K562 (cell line): Measurements from ENCODE around the gene TRMU. TPM values are rescaled to one million over a fixed set of nuclear protein-coding genes. Genes with fewer than 3 reads are reported as not detected.
A peak's percentile ranks its signal among the peaks of the same experiment; 100 is the strongest.

Experiments used
- ATAC-seq: fragments of 200-7000 bp; cut with Tn5 transposase; 3 replicates; pipeline ENCODE4 v1.9.1; 2020; ENCODE audit warnings: moderate library complexity
- BruUV-seq: library from RNA; stranded (reverse); fragments of 400-500 nt; replicated peaks from 2 replicates; lab custom pipeline; 2021; lab: Mats Ljungman, UMichigan
- CTCF ChIA-PET: fragments of 300-600 bp; formaldehyde crosslinking; extraction: SDS; loops from one replicate; lab custom pipeline; 2021; ENCODE audit warnings: low intra/inter-chr PET ratio; lab: Yijun Ruan, JAX
- POLR2A ChIA-PET: fragments of 300-600, 350-650 bp; sonication (Branson Sonifier 250); formaldehyde crosslinking; extraction: SDS; loops from one replicate; lab custom pipeline; 2021; ENCODE audit warnings: antibody characterized with exemption, inconsistent platforms; lab: Yijun Ruan, JAX
- DNase-seq, 4 experiments: peaks; one replicate each; pipeline versions ENCODE4 v3.0.0 to v3.0.0-alpha.2; 2011 to 2018; ENCODE audit warnings: low spot score in 3 of 4, mixed read lengths in 3 of 4; ENCODE audit errors: extremely low read depth in 1 of 4
- FAIRE-seq: peaks from 2 replicates; lab custom pipeline; 2011; peaks lifted over from hg19 to GRCh38; lab: Jason Lieb, UNC
- H2AFZ ChIP-seq: 2 replicates; pipeline ENCODE4 v1.6.0; 2011; ENCODE audit warnings: low read depth, low read length, control low read depth, inconsistent platforms
- H3K27ac ChIP-seq: fragments of 200-600 bp; 3 replicates; pipeline ENCODE4 v1.8.0; 2011; ENCODE audit warnings: low read depth, mild to moderate bottlenecking, control low read depth, inconsistent platforms, low read length, moderate library complexity, mixed read lengths; ENCODE audit errors: extremely low read depth
- H3K27me3 ChIP-seq, 2 experiments: fragments of 300-600 bp in 1 of 2; 2 replicates in 1 of 2; 3 replicates in 1 of 2; pipeline versions ENCODE4 v1.6.0 to v1.8.0; 2011; ENCODE audit warnings: inconsistent platforms in 2 of 2, low read length in 2 of 2, mild to moderate bottlenecking in 1 of 2, mixed read lengths in 1 of 2, moderate library complexity in 1 of 2; ENCODE audit not compliant: control insufficient read depth in 2 of 2, insufficient read depth in 2 of 2
- H3K36me3 ChIP-seq: fragments of 300-600 bp; 3 replicates; pipeline ENCODE4 v1.8.0; 2011; ENCODE audit warnings: mild to moderate bottlenecking, low read length, inconsistent platforms; ENCODE audit not compliant: control insufficient read depth, insufficient read depth
- H3K4me1 ChIP-seq, 2 experiments: fragments of 200-600 bp in 1 of 2; replicated peaks in 1 of 2; 2 replicates in 1 of 2; 3 replicates in 1 of 2; pipeline versions ENCODE4 v1.5.1 to v1.8.0; 2011; ENCODE audit warnings: inconsistent platforms in 2 of 2, low read length in 2 of 2, mild to moderate bottlenecking in 1 of 2, mixed read lengths in 1 of 2, moderate library complexity in 1 of 2; ENCODE audit not compliant: control insufficient read depth in 2 of 2, insufficient read depth in 2 of 2
- H3K4me2 ChIP-seq: 2 replicates; pipeline ENCODE4 v1.6.1; 2011; ENCODE audit warnings: low read length, control low read depth, inconsistent platforms, mixed read lengths; ENCODE audit not compliant: insufficient read depth
- H3K4me3 ChIP-seq: fragments of 200-600 bp; sonication (generic), shearing (Covaris generic); 2 replicates; pipeline ENCODE4 v1.5.1; 2016; ENCODE audit warnings: control low read depth, inconsistent platforms
- H3K79me2 ChIP-seq: fragments of 200-600 bp; 3 replicates; pipeline ENCODE4 v1.8.0; 2011; ENCODE audit warnings: low read length, inconsistent platforms; ENCODE audit not compliant: control insufficient read depth, insufficient read depth
- H3K9ac ChIP-seq, 2 experiments: 2 replicates each; pipeline versions ENCODE4 v1.6.0 to v1.6.1; 2011; ENCODE audit warnings: low read depth in 2 of 2, low read length in 2 of 2, control low read depth in 1 of 2, inconsistent platforms in 1 of 2, mild to moderate bottlenecking in 1 of 2, mixed read lengths in 1 of 2; ENCODE audit not compliant: insufficient read depth in 1 of 2
- H3K9me1 ChIP-seq: one replicate; pipeline ENCODE4 v1.6.0; 2011; ENCODE audit warnings: inconsistent platforms, mild to moderate bottlenecking, low read length, moderate library complexity; ENCODE audit not compliant: control insufficient read depth, insufficient read depth
- H3K9me3 ChIP-seq: replicated peaks from 2 replicates; pipeline ENCODE4 v1.5.1; 2011; ENCODE audit warnings: low read depth, low read length, inconsistent platforms; ENCODE audit not compliant: control insufficient read depth, insufficient read depth
- H4K20me1 ChIP-seq: replicated peaks from 2 replicates; pipeline ENCODE4 v1.6.1; 2011; ENCODE audit warnings: low read length, inconsistent platforms, mixed read lengths; ENCODE audit not compliant: control insufficient read depth, insufficient read depth
- CBX1 ChIP-seq: sonication (generic); IDR thresholded peaks from 2 replicates; pipeline ENCODE4 v1.6.1; 2016; ENCODE audit warnings: antibody characterized with exemption, low read depth, mild to moderate bottlenecking
- CHCHD3 ChIP-seq: fragments of 250-450 bp; sonication (Bioruptor Pico); IDR thresholded peaks from 2 replicates; pipeline ENCODE4 v2.1.2; 2022; ENCODE audit warnings: mild to moderate bottlenecking
- CSDE1 ChIP-seq, 2 experiments: fragments of 450-650 bp; IDR thresholded peaks; 2 replicates each; pipeline ENCODE4 v1.6.1; 2016; ENCODE audit warnings: mild to moderate bottlenecking in 1 of 2
- HNRNPL ChIP-seq: fragments of 200-400 bp; formaldehyde crosslinking; IDR thresholded peaks from 2 replicates; pipeline ENCODE4 v1.6.1; 2017; ENCODE audit warnings: low read depth, mild to moderate bottlenecking, low read length
- NFIC ChIP-seq: fragments of 450-650 bp; IDR thresholded peaks from 2 replicates; pipeline ENCODE4 v1.6.1; 2017; ENCODE audit warnings: mild to moderate bottlenecking, inconsistent platforms
- PTRF ChIP-seq: fragments of 450-650 bp; IDR thresholded peaks from 2 replicates; pipeline ENCODE4 v1.6.1; 2016; ENCODE audit warnings: mild to moderate bottlenecking, missing genetic modification characterization, missing compliant biosample characterization
- RCOR1 ChIP-seq, 2 experiments: IDR thresholded peaks; 2 replicates each; pipeline ENCODE4 v1.6.1; 2012; ENCODE audit warnings: low read depth in 2 of 2, low read length in 2 of 2, borderline replicate concordance in 1 of 2, improper control_type of control experiment in 1 of 2
- WGBS: fragments of 100-300 bp; shearing (Covaris generic); methylation state at CpG from one replicate; pipeline ENCODE4 v1.1.6; 2016; ENCODE audit warnings: low coverage, mixed read lengths; ENCODE audit not compliant: insufficient coverage; ENCODE audit errors: missing lambda C conversion rate; 5-methylcytosine and 5-hydroxymethylcytosine counted together
- in situ Hi-C: fragments of 300-500 bp; cut with MboI; formaldehyde crosslinking; loops from 4 replicates; pipeline ENCODE4 v1.15.0; 2018; ENCODE audit warnings: inconsistent platforms, mixed read lengths
- intact Hi-C: fragments of 100-400 bp; cut with micrococcal nuclease; formaldehyde crosslinking; loops from 2 replicates; pipeline ENCODE4 v1.14.2; 2022
- polyA plus RNA-seq, 8 experiments: library from polyadenylated mRNA; depleted of rRNA in 4 of 8; stranded (reverse) in 5 of 8; unstranded in 3 of 8; fragments of >200 nt; fragmentation: Nextera tagmentation in 2 of 8; fragmentation: Illumina TruSeq in 1 of 8; extraction: Ambion mirVana in 2 of 8; extraction: Trizol in 1 of 8; gene quantifications; 2 replicates each; pipeline versions ENCODE4 v1.2.1 to v1.2.3, GENCODE V29; 2011 to 2014; ENCODE audit warnings: inconsistent platforms in 1 of 8, missing spikeins in 1 of 8
- total RNA-seq, 7 experiments: library from RNA; depleted of rRNA in 6 of 7; stranded (reverse); fragments of >200 nt in 6 of 7; fragmentation: Illumina TruSeq in 2 of 7; extraction: Trizol in 2 of 7; gene quantifications; 2 replicates each; pipeline versions ENCODE4 v1.2.1 to v1.2.3, GENCODE V29; 2011 to 2021; ENCODE audit warnings: low replicate concordance in 1 of 7
- TF ChIP-seq, protein P1 (sequence below), 2 experiments: IDR thresholded peaks in 1 of 2; conservative IDR thresholded peaks in 1 of 2; 2 replicates each; pipeline ENCODE4 v1.6.1; 2016; ENCODE audit warnings: low read depth in 2 of 2, mild to moderate bottlenecking in 1 of 2, missing compliant biosample characterization in 1 of 2, missing genetic modification characterization in 1 of 2, moderate library complexity in 1 of 2

The TRMU gene
- total and polyA plus RNA-seq, 9 of the 15 experiments (the other 6 are each of a cell fraction or from before 2014, with no cell fraction given) = 2.3 to 49.9 (median 35.3) TPM

DNA sequence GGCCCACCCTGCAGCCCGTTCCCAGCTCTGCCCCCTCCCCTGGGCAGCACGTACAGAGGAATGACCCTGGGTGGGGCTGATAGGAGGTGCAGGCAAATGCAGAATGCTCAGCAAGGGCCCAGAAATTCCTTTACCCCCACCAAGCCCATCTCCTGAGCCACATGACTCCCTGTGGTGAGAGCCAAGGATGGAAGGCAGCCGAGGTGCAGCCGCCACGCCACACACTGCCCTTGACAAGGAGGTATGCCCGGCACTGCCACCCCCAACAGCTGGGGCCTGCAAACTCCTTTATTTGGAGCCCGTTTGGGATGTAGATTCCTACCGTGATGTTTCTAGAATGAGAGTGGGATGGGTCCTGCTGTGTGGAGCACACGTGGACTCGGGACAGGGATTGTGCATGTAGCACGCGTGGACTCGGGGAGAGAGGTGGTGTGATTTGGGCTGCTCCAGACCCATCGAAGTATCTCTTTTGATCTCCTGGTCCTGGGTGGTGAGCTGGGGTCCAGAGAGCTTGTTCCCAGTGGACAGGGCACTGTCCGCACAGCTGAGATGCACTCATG, 25.9 kb upstream of the TRMU start:
- H3K4me3 ChIP-seq = no peak overlapping the region
- H3K4me1 ChIP-seq = peaks cover 7 to 8% of the 10 kb centered on the region in 2 experiments; a peak in 3 of 5 replicates
- POLR2A ChIA-PET = interaction anchor here (0.6 kb wide), 1 partner anchor 65 kb away, joined by 4 read pairs; no protein-coding TSS in a partner anchor
- BruUV-seq = no TSS peak
- no peak for TF ChIP-seq HNRNPL
- no peak for TF ChIP-seq CBX1
- no peak for TF ChIP-seq PTRF (tag)
- TF ChIP-seq CHCHD3 (CRISPR knock-in tag) = no peak
- no peak for TF ChIP-seq RCOR1 (IDR thresholded peaks at IDR 0.05; ENCODE audit: borderline replicate concordance in 1 of 2, low read depth in 2 of 2, low read length in 2 of 2)
- no peak for TF ChIP-seq NFIC
- TF ChIP-seq, protein P1, sequence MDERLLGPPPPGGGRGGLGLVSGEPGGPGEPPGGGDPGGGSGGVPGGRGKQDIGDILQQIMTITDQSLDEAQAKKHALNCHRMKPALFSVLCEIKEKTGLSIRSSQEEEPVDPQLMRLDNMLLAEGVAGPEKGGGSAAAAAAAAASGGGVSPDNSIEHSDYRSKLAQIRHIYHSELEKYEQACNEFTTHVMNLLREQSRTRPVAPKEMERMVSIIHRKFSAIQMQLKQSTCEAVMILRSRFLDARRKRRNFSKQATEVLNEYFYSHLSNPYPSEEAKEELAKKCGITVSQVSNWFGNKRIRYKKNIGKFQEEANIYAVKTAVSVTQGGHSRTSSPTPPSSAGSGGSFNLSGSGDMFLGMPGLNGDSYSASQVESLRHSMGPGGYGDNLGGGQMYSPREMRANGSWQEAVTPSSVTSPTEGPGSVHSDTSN (CRISPR knock-in tag; IDR thresholded peaks at IDR 0.05; ENCODE audit: low read depth) = no peak
- TF ChIP-seq, protein P1 (tag; conservative IDR thresholded peaks at IDR 0.05; ENCODE audit: low read depth) = no peak
- TF ChIP-seq CSDE1 (IDR thresholded peaks at IDR 0.05) = no peak
- TF ChIP-seq, all 486 proteins: peak for 0
- Histone ChIP-seq H3K36me3 (peaks cover 41% of the 10 kb centered on the region; the same call in 1 of the 3 replicates), H3K4me2 (no peak overlapping the region), H3K9ac (peak overlapping the region in 1 of 2 experiments; percentile 52; a peak in 1 of 4 replicates), H3K27me3 (no peaks in the 10 kb centered on the region), H3K9me1 (no peaks in the 10 kb centered on the region), H2AFZ (no peak overlapping the region), H3K79me2 (peaks cover 13% of the 10 kb centered on the region), H4K20me1 (no peaks in the 10 kb centered on the region), H3K27ac (no peak overlapping the region), H3K9me3 (no peaks in the 10 kb centered on the region)
- ATAC-seq (no peak), FAIRE-seq (no peak), DNase-seq (no peak)
- 100% methylated on average over 8 of the region's 15 CpGs for WGBS
- in situ Hi-C loops = loop anchor here (5.0 to 25.0 kb wide), 2 partner anchors 187 to 297 kb away; no protein-coding TSS in a partner anchor
- intact Hi-C loops = loop anchor here (5.0 kb wide), 1 partner anchor 172 kb away; no protein-coding TSS in a partner anchor
- CTCF ChIA-PET = interaction anchor here (0.6 kb wide), 1 partner anchor 33 kb away, joined by 4 read pairs; no protein-coding TSS in a partner anchor
